KOPT-K1 (cell line): Measurements from ENCODE around the gene CACNA2D1.

Experiments used
- H3K27ac ChIP-seq: fragments of 200-600 bp; sonication (generic); 2 replicates; pipeline ENCODE4 v1.5.1; 2016; ENCODE audit warnings: antibody characterized with exemption, mild to moderate bottlenecking, low read depth, low read length; ENCODE audit not compliant: poor library complexity, severe bottlenecking
- H3K36me3 ChIP-seq: fragments of 200-600 bp; sonication (generic); 2 replicates; pipeline ENCODE4 v1.5.1; 2017; ENCODE audit warnings: antibody characterized with exemption, mild to moderate bottlenecking, low read length, moderate library complexity; ENCODE audit not compliant: insufficient read depth
- H3K9me3 ChIP-seq: fragments of 200-600 bp; sonication (generic); 2 replicates; pipeline ENCODE4 v1.5.1; 2017; ENCODE audit warnings: antibody characterized with exemption, low read length, mild to moderate bottlenecking; ENCODE audit not compliant: insufficient read depth, poor library complexity, severe bottlenecking

Gene CACNA2D1

GRCh38 chr7:82270870-82271269, 172.7 kb downstream of the CACNA2D1 start:
- no peak overlapping the region for H3K27ac ChIP-seq
- no peaks in the 10 kb centered on the region for H3K9me3 ChIP-seq
- H3K36me3 ChIP-seq, result no peaks in the 10 kb centered on the region

DNA sequence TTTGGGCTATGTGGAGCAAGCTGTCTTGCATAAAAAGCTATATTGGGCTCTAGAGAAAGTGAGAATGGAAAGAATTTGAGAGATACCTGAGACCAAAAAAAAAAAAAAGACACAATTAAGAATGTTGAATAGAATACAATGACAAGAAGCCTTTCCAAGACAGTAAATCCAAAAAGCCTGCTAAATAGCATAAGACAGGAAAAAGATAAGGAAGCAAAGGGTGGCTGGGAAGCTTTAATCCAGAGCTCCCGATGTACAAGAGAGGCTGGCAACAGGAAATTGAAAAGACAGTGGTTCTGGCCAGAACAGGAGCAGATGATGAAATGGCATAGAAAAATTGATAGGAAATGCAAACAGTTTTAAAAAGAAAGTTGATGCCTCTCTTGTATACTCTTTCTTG, 174.9 kb downstream of the CACNA2D1 start:
- H3K27ac ChIP-seq, result no peak overlapping the region
- H3K9me3 ChIP-seq, result no peaks in the 10 kb centered on the region
- H3K36me3 ChIP-seq, result no peaks in the 10 kb centered on the region

- Histone ChIP-seq H3K27ac (no peak overlapping the region), H3K36me3 (no peaks in the 10 kb centered on the region), H3K9me3 (no peaks in the 10 kb centered on the region)
Observed at GRCh38 chr7:82266081-82266480, 177.5 kb downstream of the CACNA2D1 start.

DNA sequence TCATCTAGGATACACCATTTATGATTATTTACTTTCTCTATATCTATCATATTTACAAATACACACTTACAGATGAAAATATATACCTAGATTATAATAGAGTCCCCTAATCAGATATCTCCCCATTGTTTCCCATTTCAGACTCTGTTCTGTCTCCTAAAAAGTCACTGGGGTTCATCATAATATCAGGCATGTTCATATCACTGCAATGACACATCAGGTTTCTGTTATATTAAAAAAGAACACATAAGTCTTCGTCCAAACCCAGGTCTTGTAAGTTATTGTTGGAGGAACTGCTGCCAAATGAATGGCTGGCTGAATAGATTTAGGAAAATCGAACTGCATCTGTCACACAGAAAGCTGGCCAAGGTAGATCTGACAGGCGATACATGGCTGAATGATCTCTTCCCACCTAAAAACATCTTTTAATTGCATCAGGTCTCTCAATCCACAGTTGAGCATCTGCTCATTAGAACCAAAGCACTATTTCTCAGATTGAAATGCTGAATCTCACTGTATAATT, 178.7 kb downstream of the CACNA2D1 start:
- Histone ChIP-seq H3K27ac (no peak overlapping the region), H3K9me3 (no peaks in the 10 kb centered on the region), H3K36me3 (no peaks in the 10 kb centered on the region)

GRCh38 chr7:82263920-82264782, 179.4 kb downstream of the CACNA2D1 start:
- H3K9me3 ChIP-seq, result no peaks in the 10 kb centered on the region
- H3K36me3 ChIP-seq, result no peaks in the 10 kb centered on the region
- H3K27ac ChIP-seq, result no peak overlapping the region

- Histone ChIP-seq H3K36me3 (no peaks in the 10 kb centered on the region), H3K27ac (no peak overlapping the region), H3K9me3 (no peaks in the 10 kb centered on the region)
Observed at GRCh38 chr7:82258181-82258580, 185.4 kb downstream of the CACNA2D1 start.

- Histone ChIP-seq H3K36me3 (no peaks in the 10 kb centered on the region), H3K27ac (no peak overlapping the region), H3K9me3 (no peaks in the 10 kb centered on the region)
Observed at GRCh38 chr7:82257118-82257695, 186.4 kb downstream of the CACNA2D1 start.

DNA sequence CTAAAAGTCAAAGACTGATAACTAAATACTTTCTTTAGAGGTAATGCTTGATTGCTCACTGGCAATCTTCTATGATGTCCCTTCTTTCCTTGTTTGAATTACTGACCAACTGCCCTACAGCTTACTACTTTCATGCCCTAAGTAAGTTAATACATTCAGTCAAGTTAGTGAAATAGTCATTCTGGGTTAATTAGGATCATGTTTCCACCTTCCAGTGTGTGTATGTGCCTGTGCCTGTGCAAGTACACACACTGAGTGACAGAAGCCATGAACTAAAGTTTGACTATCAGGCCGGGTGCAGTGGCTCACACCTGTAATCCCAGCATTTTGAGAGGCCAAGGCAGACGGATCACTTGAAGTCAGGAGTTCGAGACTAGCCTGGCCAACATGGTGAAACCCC, 187.9 kb downstream of the CACNA2D1 start:
- H3K36me3 ChIP-seq, result no peaks in the 10 kb centered on the region
- H3K9me3 ChIP-seq, result no peaks in the 10 kb centered on the region
- no peak overlapping the region for H3K27ac ChIP-seq

DNA sequence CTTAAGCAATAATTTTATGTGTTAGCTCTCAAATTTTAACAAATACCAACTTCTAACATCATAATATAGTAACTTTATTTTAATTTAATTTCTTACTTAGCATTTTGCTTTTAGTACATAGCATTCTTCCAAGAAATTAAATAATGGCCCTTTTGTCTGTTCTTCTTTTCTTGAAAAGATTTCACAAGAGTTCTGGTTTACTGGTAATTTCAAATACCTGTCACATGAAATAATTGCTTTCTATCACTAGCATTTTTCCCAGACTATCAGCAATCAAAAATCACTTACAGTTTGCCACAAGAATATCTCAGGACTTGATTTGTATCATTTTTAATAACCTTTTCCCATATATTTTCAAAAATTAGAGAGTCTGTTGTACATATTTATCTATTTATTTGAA, 193.0 kb downstream of the CACNA2D1 start:
- Histone ChIP-seq H3K9me3 (no peaks in the 10 kb centered on the region), H3K36me3 (no peaks in the 10 kb centered on the region), H3K27ac (no peak overlapping the region)

GRCh38 chr7:82249979-82250378, 193.6 kb downstream of the CACNA2D1 start:
- H3K27ac ChIP-seq, result no peak overlapping the region
- no peaks in the 10 kb centered on the region for H3K36me3 ChIP-seq
- H3K9me3 ChIP-seq, result no peaks in the 10 kb centered on the region

DNA sequence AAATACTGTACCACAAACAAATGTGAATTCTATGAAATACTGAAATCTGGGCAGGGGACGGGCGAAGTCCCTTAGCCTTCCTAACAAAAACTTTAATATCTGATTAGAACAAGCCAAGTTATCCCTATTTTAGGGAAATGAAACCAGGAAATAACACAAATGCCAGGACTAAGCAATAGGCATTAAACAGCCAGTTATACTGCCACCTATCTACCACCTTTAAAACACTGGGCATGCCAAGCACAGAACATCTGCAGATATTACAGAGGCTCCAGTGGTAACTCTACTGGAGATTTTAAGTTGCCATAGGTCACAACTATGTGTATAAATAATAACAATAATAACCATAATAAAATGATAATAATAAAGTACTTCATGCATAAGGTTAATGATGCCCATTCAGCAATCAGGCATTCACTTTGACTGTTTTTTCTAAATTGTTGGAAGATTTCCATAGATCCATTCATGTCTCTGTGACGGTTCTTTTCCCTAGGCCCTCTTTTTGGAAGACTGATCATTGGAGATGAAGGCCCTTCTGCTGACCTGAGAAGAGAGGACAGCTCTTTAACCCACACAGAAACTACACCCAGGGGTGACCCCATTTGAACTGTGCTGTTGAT, 195.7 kb downstream of the CACNA2D1 start:
- H3K9me3 ChIP-seq, result no peaks in the 10 kb centered on the region
- no peaks in the 10 kb centered on the region for H3K36me3 ChIP-seq
- H3K27ac ChIP-seq, result no peak overlapping the region

GRCh38 chr7:82244947-82245517, 198.5 kb downstream of the CACNA2D1 start:
- H3K9me3 ChIP-seq, result no peaks in the 10 kb centered on the region
- no peak overlapping the region for H3K27ac ChIP-seq
- H3K36me3 ChIP-seq, result no peaks in the 10 kb centered on the region

DNA sequence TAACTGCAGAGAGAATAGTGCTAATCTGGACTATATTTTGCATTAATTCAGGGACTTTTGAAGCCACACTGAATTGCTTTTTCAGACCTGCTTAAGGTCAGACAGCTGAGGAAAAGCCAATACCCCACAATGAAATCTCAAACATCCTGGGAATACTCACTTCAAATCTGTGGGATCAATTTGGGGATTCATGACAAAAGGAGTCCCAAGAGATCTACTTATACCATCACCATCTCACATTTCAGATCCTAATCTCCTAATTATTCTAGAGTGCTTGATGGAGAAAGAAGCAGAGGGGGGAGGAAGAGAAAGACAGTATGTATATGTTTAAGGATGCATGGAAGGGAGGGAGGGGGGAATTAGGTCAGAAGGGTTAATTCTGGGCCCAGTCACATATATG, 202.2 kb downstream of the CACNA2D1 start:
- Histone ChIP-seq H3K36me3 (no peaks in the 10 kb centered on the region), H3K27ac (no peak overlapping the region), H3K9me3 (no peaks in the 10 kb centered on the region)

DNA sequence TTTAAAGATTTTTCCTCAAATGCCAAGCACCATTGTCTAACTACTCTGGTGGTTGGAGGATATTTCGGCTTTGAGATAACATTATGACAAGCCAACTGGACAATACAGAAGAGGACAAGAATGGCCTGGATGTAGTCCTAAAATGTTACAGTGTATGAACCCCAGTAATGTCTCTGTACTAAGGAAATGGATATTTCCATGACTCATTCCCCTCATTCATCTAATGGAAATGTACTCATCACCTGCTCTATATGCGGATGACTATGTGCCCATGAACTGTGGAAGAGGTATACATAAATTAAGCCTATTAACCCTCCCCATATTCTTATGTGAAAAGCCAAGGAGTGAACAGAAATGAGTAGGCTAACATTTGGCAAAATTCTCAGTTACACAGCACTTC, 207.9 kb downstream of the CACNA2D1 start:
- no peaks in the 10 kb centered on the region for H3K9me3 ChIP-seq
- no peaks in the 10 kb centered on the region for H3K36me3 ChIP-seq
- no peak overlapping the region for H3K27ac ChIP-seq

DNA sequence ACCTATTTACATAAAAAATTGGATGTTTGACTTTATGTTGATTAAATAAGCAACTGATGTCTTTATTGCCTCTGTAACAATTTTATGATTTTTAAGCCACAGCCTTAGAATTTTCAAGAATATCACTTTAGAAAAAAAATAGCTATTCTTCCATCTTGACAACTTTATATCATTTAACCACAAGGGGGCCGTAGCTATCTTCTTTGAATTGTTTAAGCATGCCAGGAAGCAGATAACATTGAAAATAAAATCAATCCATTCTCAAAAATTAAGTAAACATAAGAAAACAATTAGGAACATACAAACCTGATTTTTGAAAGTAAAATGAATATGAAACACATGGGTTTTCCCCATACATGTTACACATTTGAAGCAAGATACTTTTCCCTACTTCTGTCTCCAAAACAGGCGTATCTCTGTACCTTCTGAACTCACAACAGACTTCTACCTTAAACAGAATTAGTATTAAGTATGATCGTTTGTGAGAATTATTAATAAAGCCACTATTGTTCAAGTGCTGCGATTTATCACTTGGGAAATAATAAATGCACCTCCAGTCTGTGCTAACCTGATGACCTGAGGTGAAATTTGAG, 209.0 kb downstream of the CACNA2D1 start:
- Histone ChIP-seq H3K9me3 (no peaks in the 10 kb centered on the region), H3K36me3 (no peaks in the 10 kb centered on the region), H3K27ac (no peak overlapping the region)
